ENCODE results near the gene FEM1C. TPM values are rescaled to one million over a fixed set of nuclear protein-coding genes. Genes with fewer than 3 reads are reported as not detected.

The FEM1C gene
- 10 to 100 TPM in 11 of 12 donors, not detected in 1; 20.6 to 36.2 (median 29.1) TPM for polyA plus RNA-seq (ENCODE audit: insufficient read length in 12 of 12)
- long read RNA-seq, donor 1, full-length matches to known transcripts, result 5 of 5 reads
- long read RNA-seq, donor 1, partial matches to known transcripts, result 0 of 5 reads
- long read RNA-seq, donor 1, other reads (novel, unspliced or antisense), result 0 of 5 reads
- long read RNA-seq, donor 2, full-length matches to known transcripts, result 9 of 9 reads
- long read RNA-seq, donor 2, partial matches to known transcripts, result 0 of 9 reads
- long read RNA-seq, donor 2, other reads (novel, unspliced or antisense), result 0 of 9 reads
- long read RNA-seq, donor 3, full-length matches to known transcripts, result 1 of 1 reads
- long read RNA-seq, donor 3, partial matches to known transcripts, result 0 of 1 reads
- long read RNA-seq, donor 3, other reads (novel, unspliced or antisense), result 0 of 1 reads
- long read RNA-seq, donor 4, full-length matches to known transcripts, result 3 of 3 reads
- long read RNA-seq, donor 4, partial matches to known transcripts, result 0 of 3 reads
- long read RNA-seq, donor 4, other reads (novel, unspliced or antisense), result 0 of 3 reads
- long read RNA-seq, donor 5, full-length matches to known transcripts, result 10 of 10 reads
- long read RNA-seq, donor 5, partial matches to known transcripts, result 0 of 10 reads
- long read RNA-seq, donor 5, other reads (novel, unspliced or antisense), result 0 of 10 reads
- long read RNA-seq, donor 6, full-length matches to known transcripts, result 1 of 8 reads
- long read RNA-seq, donor 6, partial matches to known transcripts, result 7 of 8 reads
- long read RNA-seq, donor 6, other reads (novel, unspliced or antisense), result 0 of 8 reads
- long read RNA-seq, donor 7, full-length matches to known transcripts, result 2 of 2 reads
- long read RNA-seq, donor 7, partial matches to known transcripts, result 0 of 2 reads
- long read RNA-seq, donor 7, other reads (novel, unspliced or antisense), result 0 of 2 reads
- long read RNA-seq, donor 8, full-length matches to known transcripts, result 11 of 11 reads
- long read RNA-seq, donor 8, partial matches to known transcripts, result 0 of 11 reads
- long read RNA-seq, donor 8, other reads (novel, unspliced or antisense), result 0 of 11 reads
- long read RNA-seq, donor 9, full-length matches to known transcripts, result 5 of 5 reads
- long read RNA-seq, donor 9, partial matches to known transcripts, result 0 of 5 reads
- long read RNA-seq, donor 9, other reads (novel, unspliced or antisense), result 0 of 5 reads
- long read RNA-seq, donor 10, full-length matches to known transcripts, result 9 of 9 reads
- long read RNA-seq, donor 10, partial matches to known transcripts, result 0 of 9 reads
- long read RNA-seq, donor 10, other reads (novel, unspliced or antisense), result 0 of 9 reads
- long read RNA-seq, donor 11, full-length matches to known transcripts, result 5 of 5 reads
- long read RNA-seq, donor 11, partial matches to known transcripts, result 0 of 5 reads
- long read RNA-seq, donor 11, other reads (novel, unspliced or antisense), result 0 of 5 reads

GRCh38 chr5:115544436-115545350 is at the start of gene FEM1C:
FEM1C (minus strand) TSS chr5:115544775; CDS start chr5:115543493, 1,282 bp downstream.
- DNase-seq, result peak; percentile 96

- no peak for DNase-seq
Observed at GRCh38 chr5:115589043-115589442, 44.5 kb upstream of the FEM1C start.

- no peak for DNase-seq
Observed at GRCh38 chr5:115588640-115589039, 44.1 kb upstream of the FEM1C start.

- no peak for DNase-seq
Observed at GRCh38 chr5:115586525-115587146, 42.1 kb upstream of the FEM1C start.

GRCh38 chr5:115585265-115585664 is 40.7 kb upstream of the FEM1C start:
- no peak for DNase-seq

GRCh38 chr5:115584501-115584900 is 39.9 kb upstream of the FEM1C start:
- DNase-seq, result no peak

- DNase-seq, result no peak
Observed at GRCh38 chr5:115583474-115583873, 38.9 kb upstream of the FEM1C start.

GRCh38 chr5:115580941-115581340 is 36.4 kb upstream of the FEM1C start:
- DNase-seq, result no peak

GRCh38 chr5:115579747-115580173 is 35.2 kb upstream of the FEM1C start:
- no peak for DNase-seq

- no peak for DNase-seq
Observed at GRCh38 chr5:115579216-115579615, 34.6 kb upstream of the FEM1C start.

- DNase-seq, result no peak
Observed at GRCh38 chr5:115578657-115579056, 34.1 kb upstream of the FEM1C start.

GRCh38 chr5:115577741-115578140 is 33.2 kb upstream of the FEM1C start:
- DNase-seq, result no peak

GRCh38 chr5:115577329-115577728 is 32.8 kb upstream of the FEM1C start:
- no peak for DNase-seq

- no peak for DNase-seq
Observed at GRCh38 chr5:115575167-115576070, 30.8 kb upstream of the FEM1C start.

- DNase-seq, result no peak
Observed at GRCh38 chr5:115573133-115573532, 28.6 kb upstream of the FEM1C start.

GRCh38 chr5:115571441-115571878 is 26.9 kb upstream of the FEM1C start:
- no peak for DNase-seq

- DNase-seq, result no peak
Observed at GRCh38 chr5:115568668-115569067, 24.1 kb upstream of the FEM1C start.

- DNase-seq, result no peak
Observed at GRCh38 chr5:115565233-115565632, 20.7 kb upstream of the FEM1C start.

- no peak for DNase-seq
Observed at GRCh38 chr5:115561176-115561575, 16.6 kb upstream of the FEM1C start.
